ENCODE results near the gene CASKIN2.

CASKIN2 gene

DNA sequence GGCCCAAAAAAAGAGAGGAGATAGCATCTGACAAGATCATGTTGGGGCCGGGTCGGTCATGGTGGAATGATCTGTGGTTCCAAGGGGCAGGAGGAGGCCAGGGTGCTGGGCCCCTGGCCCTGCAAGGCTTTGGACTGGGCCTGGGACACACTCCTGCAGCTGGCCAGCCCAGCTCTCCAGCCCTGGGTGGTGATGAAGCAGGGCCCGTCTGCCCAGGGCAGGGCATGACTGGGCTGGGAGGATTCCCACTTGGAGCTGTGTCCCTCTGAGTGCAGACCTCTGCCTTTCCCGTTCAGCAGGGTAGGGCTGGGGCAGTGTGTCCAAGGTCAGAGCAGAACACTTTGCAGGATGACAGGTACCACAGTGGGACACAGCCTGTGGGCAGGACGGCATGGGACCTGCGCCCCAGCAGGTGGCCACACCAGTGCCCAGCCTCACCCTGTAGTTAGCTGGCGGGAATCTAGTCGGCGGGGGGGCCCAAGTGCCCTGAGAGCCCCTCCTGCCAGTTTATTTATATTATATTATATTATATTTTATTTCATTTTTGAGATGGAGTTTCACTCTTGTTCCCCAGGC lies 44.7 kb upstream of the CASKIN2 start:
- Histone ChIP-seq H3K9me3 (no peaks in the 10 kb centered on the region), H3K4me1 (peaks cover 8% of the 10 kb centered on the region; the same call in 1 of the 2 replicates), H3K27me3 (no peaks in the 10 kb centered on the region), H3K36me3 (no peaks in the 10 kb centered on the region), H3K4me3 (ENCODE audit: low read depth, low read length) (no peak overlapping the region)
- TF ChIP-seq, protein P1, sequence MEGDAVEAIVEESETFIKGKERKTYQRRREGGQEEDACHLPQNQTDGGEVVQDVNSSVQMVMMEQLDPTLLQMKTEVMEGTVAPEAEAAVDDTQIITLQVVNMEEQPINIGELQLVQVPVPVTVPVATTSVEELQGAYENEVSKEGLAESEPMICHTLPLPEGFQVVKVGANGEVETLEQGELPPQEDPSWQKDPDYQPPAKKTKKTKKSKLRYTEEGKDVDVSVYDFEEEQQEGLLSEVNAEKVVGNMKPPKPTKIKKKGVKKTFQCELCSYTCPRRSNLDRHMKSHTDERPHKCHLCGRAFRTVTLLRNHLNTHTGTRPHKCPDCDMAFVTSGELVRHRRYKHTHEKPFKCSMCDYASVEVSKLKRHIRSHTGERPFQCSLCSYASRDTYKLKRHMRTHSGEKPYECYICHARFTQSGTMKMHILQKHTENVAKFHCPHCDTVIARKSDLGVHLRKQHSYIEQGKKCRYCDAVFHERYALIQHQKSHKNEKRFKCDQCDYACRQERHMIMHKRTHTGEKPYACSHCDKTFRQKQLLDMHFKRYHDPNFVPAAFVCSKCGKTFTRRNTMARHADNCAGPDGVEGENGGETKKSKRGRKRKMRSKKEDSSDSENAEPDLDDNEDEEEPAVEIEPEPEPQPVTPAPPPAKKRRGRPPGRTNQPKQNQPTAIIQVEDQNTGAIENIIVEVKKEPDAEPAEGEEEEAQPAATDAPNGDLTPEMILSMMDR (IDR thresholded peaks at IDR 0.05; ENCODE audit: low read depth, low read length) = no peak
- DNase-seq = no peak

DNA sequence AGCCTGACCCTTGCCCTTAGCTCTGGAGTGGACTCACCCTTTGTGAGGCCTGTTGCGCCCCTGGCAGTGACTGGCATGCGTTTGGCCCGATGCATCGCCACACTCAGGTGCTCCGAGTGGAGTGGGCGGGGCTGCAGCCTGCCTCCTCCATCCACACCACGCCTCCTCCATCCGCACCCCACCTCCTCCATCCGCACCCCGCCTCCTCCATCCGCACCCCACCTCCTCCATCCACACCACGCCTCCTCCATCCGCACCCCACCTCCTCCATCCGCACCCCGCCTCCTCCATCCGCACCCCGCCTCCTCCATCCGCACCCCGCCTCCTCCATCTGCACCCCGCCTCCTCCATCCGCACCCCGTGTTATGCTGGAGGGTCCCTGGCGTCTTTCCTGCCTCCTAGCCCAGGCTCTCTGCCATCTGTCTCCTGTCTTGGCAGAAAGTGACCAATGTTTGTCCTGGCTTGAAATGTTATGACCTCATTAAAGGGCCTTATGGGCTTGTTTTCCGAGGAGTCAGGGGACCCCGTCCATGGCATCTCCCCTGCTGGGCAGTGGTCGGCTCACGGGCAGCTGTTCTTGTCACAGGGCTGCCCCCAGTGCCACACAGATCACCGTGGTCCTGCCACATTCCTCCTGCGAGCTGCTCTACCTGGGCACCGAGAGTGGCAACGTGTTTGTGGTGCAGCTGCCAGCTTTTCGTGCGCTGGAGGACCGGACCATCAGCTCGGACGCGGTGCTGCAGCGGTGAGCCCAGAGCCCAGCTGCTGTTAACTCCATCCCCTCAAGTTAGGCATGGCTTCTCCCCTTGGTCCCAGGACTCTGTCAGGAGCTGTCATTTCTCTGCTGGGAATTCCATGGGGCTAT lies 43.6 kb upstream of the CASKIN2 start:
- Histone ChIP-seq H3K36me3 (no peaks in the 10 kb centered on the region), H3K4me1 (peaks cover 8% of the 10 kb centered on the region; the same call in 1 of the 2 replicates), H3K27me3 (no peaks in the 10 kb centered on the region), H3K4me3 (ENCODE audit: low read depth, low read length) (no peak overlapping the region), H3K9me3 (no peaks in the 10 kb centered on the region)
- TF ChIP-seq, protein P1 (IDR thresholded peaks at IDR 0.05; ENCODE audit: low read depth, low read length) = no peak
- DNase-seq = no peak

DNA sequence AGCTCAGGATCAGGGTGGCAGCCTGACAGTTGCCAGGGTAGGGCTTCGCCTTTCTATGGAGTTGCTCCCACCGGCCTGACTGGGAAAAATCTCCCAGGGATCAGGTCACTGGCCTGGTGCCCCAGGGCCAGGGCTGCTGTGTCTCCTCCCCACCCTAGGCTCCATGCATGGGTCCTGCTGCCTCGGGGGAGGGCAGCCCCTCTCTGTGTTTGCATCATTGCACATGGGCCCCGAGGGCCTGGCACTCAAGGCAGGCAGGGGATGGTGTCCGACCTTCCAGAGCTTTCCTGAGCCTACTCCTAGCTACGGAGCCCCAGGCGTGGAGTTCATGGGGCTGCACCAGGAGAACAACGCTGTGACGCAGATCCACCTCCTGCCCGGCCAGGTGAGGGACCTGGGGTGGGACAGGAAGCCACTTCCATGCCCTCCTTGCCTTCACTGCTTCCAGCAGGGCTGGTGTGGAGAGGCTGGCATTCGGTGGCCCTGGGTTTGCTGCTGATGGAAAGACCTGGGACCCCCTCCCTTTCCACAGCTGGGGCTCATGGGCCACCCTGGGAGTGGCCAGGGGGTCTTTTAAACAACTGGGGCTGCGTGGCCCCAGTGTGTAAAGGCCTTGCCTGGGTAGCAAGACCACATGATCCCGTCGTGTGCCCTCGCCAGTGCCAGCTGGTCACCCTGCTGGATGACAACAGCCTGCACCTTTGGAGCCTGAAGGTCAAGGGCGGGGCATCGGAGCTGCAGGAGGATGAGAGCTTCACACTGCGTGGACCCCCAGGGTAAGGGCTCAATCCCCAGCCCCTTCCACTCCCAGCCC lies 42.7 kb upstream of the CASKIN2 start:
- no peak for DNase-seq
- Histone ChIP-seq H3K27me3 (no peaks in the 10 kb centered on the region), H3K9me3 (no peaks in the 10 kb centered on the region), H3K36me3 (no peaks in the 10 kb centered on the region), H3K4me3 (ENCODE audit: low read depth, low read length) (no peak overlapping the region), H3K4me1 (peaks cover 8% of the 10 kb centered on the region; the same call in 1 of the 2 replicates)
- TF ChIP-seq, protein P1 (IDR thresholded peaks at IDR 0.05; ENCODE audit: low read depth, low read length) = no peak

DNA sequence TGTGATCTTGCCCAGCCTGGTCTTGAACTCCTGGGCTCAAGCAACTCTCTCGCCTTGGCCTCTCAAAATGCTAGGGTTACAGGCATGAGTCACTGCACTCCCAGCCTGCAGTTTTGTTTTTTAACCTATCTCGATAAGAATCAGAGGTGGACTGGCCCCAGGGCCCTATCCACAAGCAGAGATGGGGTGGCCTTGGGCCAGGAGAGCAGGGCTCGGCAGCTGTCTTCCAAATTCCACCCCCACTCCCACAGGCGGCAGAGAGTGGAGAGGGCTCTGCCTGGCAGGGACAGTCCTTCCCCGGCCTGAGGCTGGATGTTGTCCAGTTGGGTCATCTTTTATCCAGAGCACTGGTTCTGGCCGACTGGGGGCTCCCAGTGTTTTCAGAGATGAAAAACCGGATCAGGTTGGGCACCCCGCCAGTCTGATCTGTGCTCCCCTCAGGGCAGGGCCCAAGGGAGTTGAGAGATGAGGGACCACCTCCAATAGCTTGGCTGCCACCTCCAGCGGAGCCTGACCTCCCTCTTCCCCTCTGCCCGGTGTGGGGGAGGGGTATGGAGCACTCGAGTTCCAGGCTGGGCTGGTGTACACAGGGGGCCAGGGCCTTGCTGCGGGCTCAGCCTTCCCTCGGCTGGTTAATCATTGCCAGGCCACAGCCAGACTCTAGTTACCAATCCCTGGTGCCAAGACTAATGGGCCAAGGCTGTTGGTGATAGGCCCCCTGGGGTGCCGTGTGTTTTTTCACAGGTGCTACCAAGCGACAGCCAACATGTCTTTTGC lies 41.9 kb upstream of the CASKIN2 start:
- Histone ChIP-seq H3K9me3 (no peaks in the 10 kb centered on the region), H3K4me1 (peaks cover 8% of the 10 kb centered on the region; the same call in 1 of the 2 replicates), H3K27me3 (no peaks in the 10 kb centered on the region), H3K4me3 (ENCODE audit: low read depth, low read length) (no peak overlapping the region), H3K36me3 (no peaks in the 10 kb centered on the region)
- peak; percentile 66 for DNase-seq
- TF ChIP-seq, protein P1 (IDR thresholded peaks at IDR 0.05; ENCODE audit: low read depth, low read length) = no peak

DNA sequence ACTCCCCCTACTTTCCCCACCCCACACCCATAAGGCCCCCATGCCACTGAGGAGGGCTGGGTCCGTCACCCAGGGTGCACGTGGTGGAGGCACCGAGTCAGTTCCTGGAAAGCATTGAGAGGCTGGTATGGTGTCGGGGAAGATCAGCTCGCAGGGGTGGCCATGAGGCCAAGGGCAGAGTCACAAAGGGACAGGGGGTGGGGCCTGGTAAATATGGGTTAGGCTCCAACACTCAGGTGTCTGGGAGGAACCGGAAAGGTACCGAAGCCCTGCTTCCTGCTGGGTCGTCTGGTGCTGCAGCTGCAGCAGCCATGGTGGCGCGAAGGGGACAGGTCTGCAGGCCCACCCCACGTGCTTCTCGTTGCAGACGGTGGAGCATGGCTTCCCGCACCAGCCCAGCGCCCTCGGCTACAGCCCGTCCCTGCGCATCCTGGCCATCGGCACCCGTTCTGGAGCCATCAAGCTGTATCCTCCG lies 40.4 kb upstream of the CASKIN2 start:
- Histone ChIP-seq H3K36me3 (no peaks in the 10 kb centered on the region), H3K27me3 (no peaks in the 10 kb centered on the region), H3K9me3 (no peaks in the 10 kb centered on the region), H3K4me1 (peaks cover 8% of the 10 kb centered on the region; the same call in 1 of the 2 replicates), H3K4me3 (ENCODE audit: low read depth, low read length) (no peak overlapping the region)
- TF ChIP-seq, protein P1 (IDR thresholded peaks at IDR 0.05; ENCODE audit: low read depth, low read length) = no peak
- no peak for DNase-seq

Data from BE2C (cell line).